Renal cortex interstitium (tissue), 11 donors: ENCODE measurements around the gene CERS6. TPM values are rescaled to one million over a fixed set of nuclear protein-coding genes. Genes with fewer than 3 reads are reported as not detected.

Experiments used
- DNase-seq, 11 donors: peaks; one replicate each; pipeline ENCODE4 v3.0.0-alpha.2; 2013; ENCODE audit warnings: low read depth in 9 of 11, low spot score in 4 of 11; ENCODE audit errors: extremely low read depth in 1 of 11
- polyA plus RNA-seq, 3 donors: library from polyadenylated mRNA; unstranded; fragments of 120-200 nt; gene quantifications; one replicate each; pipeline ENCODE4 v1.2.1, GENCODE V29; 2013; ENCODE audit not compliant: insufficient read length in 3 of 3

CERS6 gene
- polyA plus RNA-seq, 3 donors: 44.2 to 54.8 (median 47.0) TPM

DNA sequence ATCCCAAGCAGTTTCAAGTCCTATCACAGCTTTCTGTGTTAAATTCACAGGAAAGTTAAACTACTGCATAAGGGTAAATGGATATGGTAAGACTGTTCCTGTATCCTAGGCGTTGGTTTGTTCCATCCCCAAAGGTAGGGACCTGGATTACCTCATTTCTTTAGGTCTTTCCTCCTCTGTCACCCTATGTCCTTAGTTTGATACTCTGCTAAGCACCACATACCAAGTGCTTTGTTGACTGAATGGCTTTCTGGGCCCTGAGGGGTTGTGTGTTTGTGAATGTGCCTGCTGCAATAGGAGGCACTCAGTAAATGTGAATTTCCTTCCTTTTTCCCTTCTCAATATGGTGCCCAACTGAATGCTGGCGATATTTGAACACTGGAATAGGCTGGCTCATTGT lies 354.2 kb downstream of the CERS6 start:
- no peak for DNase-seq

DNA sequence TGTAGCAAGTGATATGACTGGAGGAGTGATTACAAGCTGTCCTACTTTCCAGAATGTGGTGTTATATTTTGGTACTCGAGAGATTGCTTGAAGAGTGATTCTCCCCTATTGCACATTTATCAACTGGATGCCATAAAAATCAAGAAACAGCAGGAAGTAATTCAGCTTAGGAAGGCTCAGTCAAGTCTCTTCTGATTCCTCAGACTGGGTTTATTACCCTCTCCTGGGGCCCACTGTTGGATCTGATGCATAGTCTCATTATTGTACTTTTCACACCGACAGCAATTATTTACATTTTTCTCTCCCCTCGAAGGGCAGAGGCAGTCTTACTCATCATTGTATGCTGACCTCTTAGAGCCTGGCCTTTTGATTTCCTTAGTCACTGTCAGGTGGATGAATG lies 355.6 kb downstream of the CERS6 start:
- DNase-seq: no peak

DNA sequence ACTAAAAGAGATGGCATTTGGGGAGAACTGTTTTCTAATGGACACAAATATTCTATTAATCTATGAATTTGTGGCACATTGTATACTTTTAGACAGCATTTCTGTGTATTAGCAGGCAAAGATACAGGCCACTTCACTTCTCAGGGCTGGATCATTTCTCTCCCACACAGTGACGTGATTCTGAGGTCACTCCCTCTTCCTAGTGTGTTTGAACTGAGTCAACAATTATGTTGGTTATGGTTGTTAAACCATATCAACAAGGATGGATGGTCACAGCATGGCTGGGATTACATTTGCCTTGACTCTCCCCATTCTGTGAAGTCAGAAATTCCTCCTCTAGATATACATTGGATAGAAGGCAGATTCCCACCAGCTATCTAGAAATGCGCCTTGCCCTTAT lies 358.0 kb downstream of the CERS6 start:
- no peak for DNase-seq

DNA sequence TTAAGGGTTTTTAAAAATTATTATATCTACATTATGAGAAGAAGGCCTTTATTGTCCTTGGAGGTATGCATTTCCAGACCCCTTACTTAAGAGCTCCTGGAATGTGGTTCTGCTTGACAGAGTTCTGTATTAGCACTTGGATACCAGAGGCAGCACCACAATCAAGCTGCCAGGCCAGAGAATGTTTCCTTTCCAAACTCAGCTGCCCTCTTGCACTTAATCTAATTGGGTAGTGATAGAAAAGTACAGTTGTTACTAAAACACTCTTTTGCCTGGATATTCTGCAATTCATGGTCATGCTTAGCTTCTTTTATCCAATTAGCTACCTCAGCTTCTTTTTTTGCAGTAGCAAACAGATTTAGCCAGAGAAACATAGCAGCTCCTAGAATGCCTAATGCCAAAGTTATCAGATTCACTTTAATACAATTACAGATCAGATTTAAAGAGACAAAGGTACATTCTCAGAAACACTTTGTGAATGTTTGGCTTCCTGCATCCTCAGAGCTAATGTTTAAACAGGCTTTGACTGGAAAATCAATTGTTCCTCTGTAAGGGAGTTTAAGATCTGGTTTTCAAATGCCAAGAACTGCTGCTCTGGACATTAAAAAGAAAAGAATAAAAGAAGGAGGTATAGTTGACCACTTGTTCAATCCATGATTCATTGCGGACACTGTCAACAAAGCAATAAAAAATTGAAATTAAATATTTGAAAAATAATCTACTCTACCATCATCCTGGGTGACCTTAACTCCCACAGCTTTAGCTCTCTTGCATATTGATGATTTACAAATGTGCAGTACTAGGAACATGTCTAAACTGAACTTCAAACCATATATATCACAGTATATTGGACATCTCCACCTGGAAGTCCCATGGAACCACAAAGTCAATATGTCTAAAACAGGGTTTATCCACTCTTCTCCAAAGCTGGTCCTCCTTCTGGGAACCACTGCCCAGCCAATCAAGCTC lies 359.2 kb downstream of the CERS6 start:
- peak in 2 of 11 donors; percentile 38 to 44 for DNase-seq

DNA sequence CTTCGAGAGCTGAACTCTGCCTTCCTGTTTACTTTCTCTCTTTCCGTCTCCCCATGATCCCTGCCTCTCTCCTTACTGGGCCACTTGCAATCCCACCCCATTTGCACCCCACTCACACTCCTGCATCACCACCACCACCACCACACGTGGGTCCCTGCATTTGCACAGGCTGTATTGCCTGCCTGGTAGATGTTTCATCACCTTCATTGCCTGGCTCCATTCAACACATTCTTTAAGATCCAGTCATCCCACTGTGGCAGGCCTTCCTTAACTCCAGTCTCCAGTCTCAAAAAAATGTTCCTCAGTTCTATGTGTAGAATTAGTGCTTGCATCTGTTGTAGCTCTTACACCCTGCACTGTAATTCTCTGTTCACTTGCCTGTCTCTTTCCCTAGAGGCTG lies 360.3 kb downstream of the CERS6 start:
- DNase-seq: no peak

- DNase-seq: no peak
Observed at GRCh38 chr2:168819050-168819715, 363.1 kb downstream of the CERS6 start.

DNA sequence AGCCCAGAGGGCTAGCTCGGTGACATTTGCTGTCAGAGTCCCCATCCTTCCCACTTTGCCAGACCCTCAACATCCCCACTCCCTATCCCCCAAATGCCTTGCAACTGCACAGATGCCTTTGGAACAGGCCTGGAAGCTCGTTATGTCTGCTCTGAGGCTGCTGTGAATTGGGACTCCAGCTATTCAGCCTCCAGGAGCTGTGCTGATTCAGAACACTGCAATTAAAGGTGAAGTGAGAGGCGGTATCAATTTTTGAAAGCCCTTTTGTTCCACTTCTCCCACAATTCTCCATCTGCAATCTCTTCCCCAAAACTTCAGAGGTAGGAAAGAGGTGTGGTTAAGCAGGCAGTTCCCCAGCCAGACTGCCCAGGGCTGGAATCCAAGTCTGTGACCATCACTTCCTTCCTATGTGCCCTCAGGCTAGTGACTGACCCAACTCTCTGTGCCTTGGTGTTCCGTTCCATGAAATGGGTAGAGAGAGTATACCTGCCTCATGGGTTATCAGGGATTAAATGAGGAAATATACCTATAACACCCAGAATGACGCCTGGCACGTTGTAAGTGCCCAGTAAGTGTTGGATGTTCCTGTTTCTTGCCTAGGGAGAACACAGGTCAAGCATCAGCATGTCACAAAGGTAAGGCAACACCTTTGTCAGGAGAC lies 363.9 kb downstream of the CERS6 start:
- no peak for DNase-seq

DNA sequence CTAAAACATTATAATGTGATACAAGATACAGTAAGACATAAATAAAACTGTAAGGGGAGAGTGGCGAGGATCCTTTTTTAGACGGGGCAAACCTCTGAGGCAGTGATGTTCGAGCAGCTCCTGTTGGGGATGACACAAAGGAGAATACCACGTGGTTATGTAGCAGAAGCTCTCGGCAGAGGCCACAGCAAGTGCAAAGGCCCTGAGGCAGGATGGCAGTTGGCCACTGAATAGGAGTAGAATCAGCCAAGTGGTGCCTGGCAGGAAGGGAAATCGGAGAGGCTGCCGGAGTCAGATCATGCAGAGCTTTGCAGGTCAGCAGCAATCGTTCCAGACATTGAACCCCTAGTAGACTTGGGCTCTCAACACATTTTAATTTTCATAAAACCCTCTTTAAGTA lies 365.5 kb downstream of the CERS6 start:
- DNase-seq: no peak

- DNase-seq: no peak
Observed at GRCh38 chr2:168821992-168822391, 365.9 kb downstream of the CERS6 start.

Other genes starting within 250 kb of the CERS6 start
- 10 to 100 TPM; 30.4 to 36.0 (median 34.7) TPM for gene STK39, start 208.7 kb upstream of the CERS6 start, polyA plus RNA-seq